GM23338 (cell line): ENCODE results near the gene DSG2. TPM values are rescaled to one million over a fixed set of nuclear protein-coding genes. Genes with fewer than 3 reads are reported as not detected.

Experiments
- ATAC-seq: fragments of 200-7000 bp; cut with Tn5 transposase; 3 replicates; pipeline ENCODE4 v1.9.1; 2020
- DNase-seq: peaks from one replicate; pipeline ENCODE4 v3.0.0-alpha.2; 2015; ENCODE audit warnings: low spot score
- H2AFZ ChIP-seq: fragments of 200-600 bp; sonication (generic); 2 replicates; pipeline ENCODE4 v1.8.0; 2016; ENCODE audit warnings: antibody characterized with exemption, mild to moderate bottlenecking, moderate library complexity
- H3F3A ChIP-seq: fragments of 200-600 bp; sonication (generic); replicated peaks from 2 replicates; pipeline ENCODE4 v1.8.0; 2017; ENCODE audit warnings: antibody characterized with exemption, mixed run types, low read depth
- H3K27ac ChIP-seq: fragments of 200-600 bp; sonication (generic); 2 replicates; pipeline ENCODE4 v1.6.1; 2016; ENCODE audit warnings: low read depth
- H3K27me3 ChIP-seq: fragments of 200-600 bp; sonication (generic); 2 replicates; pipeline ENCODE4 v1.8.0; 2016; ENCODE audit warnings: mild to moderate bottlenecking, mixed run types, moderate library complexity; ENCODE audit not compliant: insufficient read depth
- H3K36me3 ChIP-seq: fragments of 200-600 bp; sonication (generic); 2 replicates; pipeline ENCODE4 v1.8.0; 2016; ENCODE audit warnings: mild to moderate bottlenecking; ENCODE audit not compliant: insufficient read depth
- H3K4me1 ChIP-seq: fragments of 200-600 bp; sonication (generic); 2 replicates; pipeline ENCODE4 v1.8.0; 2016; ENCODE audit warnings: mild to moderate bottlenecking, moderate library complexity; ENCODE audit not compliant: insufficient read depth
- H3K4me2 ChIP-seq: fragments of 200-600 bp; sonication (generic); 2 replicates; pipeline ENCODE4 v1.7.1; 2017; ENCODE audit warnings: mixed run types
- H3K4me3 ChIP-seq: fragments of 200-600 bp; sonication (generic); 2 replicates; pipeline ENCODE4 v1.6.1; 2016; ENCODE audit warnings: mixed run types
- H3K79me2 ChIP-seq: fragments of 200-600 bp; sonication (generic); replicated peaks from 2 replicates; pipeline ENCODE4 v1.8.0; 2017; ENCODE audit warnings: mild to moderate bottlenecking; ENCODE audit not compliant: insufficient read depth
- H3K9me2 ChIP-seq: fragments of 200-600 bp; sonication (generic); 2 replicates; pipeline ENCODE4 v1.8.0; 2017; ENCODE audit not compliant: insufficient read depth
- H4K20me1 ChIP-seq: fragments of 200-600 bp; sonication (generic); replicated peaks from 2 replicates; pipeline ENCODE4 v1.8.0; 2017; ENCODE audit warnings: mild to moderate bottlenecking; ENCODE audit not compliant: insufficient read depth
- H3K27ac Mint-ChIP-seq: 2 replicates; pipeline ENCODE4 v1.8.0; 2020; ENCODE audit warnings: inconsistent platforms, mild to moderate bottlenecking, moderate library complexity, mixed read lengths
- H3K27me3 Mint-ChIP-seq: 3 replicates; pipeline ENCODE4 v1.8.0; 2022; ENCODE audit warnings: low read depth, mild to moderate bottlenecking, moderate library complexity, mixed read lengths, inconsistent platforms; ENCODE audit not compliant: insufficient read depth, poor library complexity
- H3K36me3 Mint-ChIP-seq: 3 replicates; pipeline ENCODE4 v1.8.0; 2021; ENCODE audit warnings: low read depth, mild to moderate bottlenecking, inconsistent platforms, moderate library complexity, mixed read lengths
- H3K4me1 Mint-ChIP-seq: 3 replicates; pipeline ENCODE4 v1.8.0; 2020; ENCODE audit warnings: mild to moderate bottlenecking, inconsistent platforms, mixed read lengths
- H3K4me3 Mint-ChIP-seq: 3 replicates; pipeline ENCODE4 v1.8.0; 2021; ENCODE audit warnings: moderate library complexity, mild to moderate bottlenecking, inconsistent platforms, mixed read lengths
- H3K9me3 Mint-ChIP-seq: 3 replicates; pipeline ENCODE4 v1.8.0; 2020; ENCODE audit warnings: moderate library complexity, mild to moderate bottlenecking, inconsistent platforms, mixed read lengths
- CREB1 ChIP-seq: fragments of 250-450 bp; sonication (Bioruptor Pico); IDR thresholded peaks from 2 replicates; pipeline ENCODE4 v1.5.0; 2020; ENCODE audit warnings: low read depth, mild to moderate bottlenecking, moderate library complexity
- EZH2 ChIP-seq: fragments of 200-600 bp; sonication (generic); IDR thresholded peaks from one replicate; pipeline ENCODE4 v1.8.0; 2017; ENCODE audit warnings: antibody characterized with exemption, mild to moderate bottlenecking, low read depth; ENCODE audit not compliant: unreplicated experiment
- EZH2phosphoT487 ChIP-seq: fragments of 200-600 bp; sonication (generic); IDR thresholded peaks from one replicate; pipeline ENCODE4 v1.8.1; 2018; ENCODE audit warnings: antibody characterized with exemption; ENCODE audit not compliant: unreplicated experiment
- JUNB ChIP-seq: IDR thresholded peaks from one replicate; pipeline ENCODE4 v1.6.1; 2016; ENCODE audit warnings: antibody characterized with exemption; ENCODE audit not compliant: unreplicated experiment
- NANOG ChIP-seq: IDR thresholded peaks from 2 replicates; pipeline ENCODE4 v1.6.1; 2016; ENCODE audit warnings: antibody characterized with exemption, borderline replicate concordance
- POLR2AphosphoS5 ChIP-seq: IDR thresholded peaks from 2 replicates; pipeline ENCODE4 v1.6.1; 2016; ENCODE audit warnings: antibody characterized with exemption, low read depth
- STAT1 ChIP-seq: IDR thresholded peaks from one replicate; pipeline ENCODE4 v1.6.1; 2016; ENCODE audit warnings: antibody characterized with exemption; ENCODE audit not compliant: unreplicated experiment
- ZNF114 ChIP-seq: fragments of 250-450 bp; sonication (Bioruptor Pico); IDR thresholded peaks from 2 replicates; pipeline ENCODE4 v1.5.0; 2020; ENCODE audit warnings: mild to moderate bottlenecking, moderate library complexity
- ZNF331 ChIP-seq: fragments of 250-450 bp; sonication (Bioruptor Pico); IDR thresholded peaks from 2 replicates; pipeline ENCODE4 v1.5.0; 2020; ENCODE audit warnings: low read depth, mild to moderate bottlenecking, moderate library complexity
- ZNF462 ChIP-seq: fragments of 250-450 bp; sonication (Bioruptor Pico); IDR thresholded peaks from 2 replicates; pipeline ENCODE4 v1.5.0; 2020; ENCODE audit warnings: mild to moderate bottlenecking, moderate library complexity
- polyA plus RNA-seq: library from polyadenylated mRNA; unstranded; fragments of >200 nt; fragmentation: Nextera tagmentation; extraction: Ambion mirVana; gene quantifications from 2 replicates; pipeline ENCODE4 v1.2.1, GENCODE V29; 2016
- total RNA-seq: library from RNA; depleted of rRNA; stranded (reverse); fragments of >200 nt; shearing (Covaris generic); gene quantifications from 2 replicates; pipeline ENCODE4 v1.2.3, GENCODE V29; 2014
- TF ChIP-seq, protein P1 (sequence below), 2 experiments: fragments of 200-600 bp in 1 of 2; sonication (generic) in 1 of 2; conservative IDR thresholded peaks; 2 replicates each; pipeline versions ENCODE4 v1.5.1 to v1.6.1; 2016 to 2017; ENCODE audit warnings: antibody characterized with exemption in 2 of 2, low read depth in 2 of 2, mild to moderate bottlenecking in 2 of 2, moderate library complexity in 1 of 2
- TF ChIP-seq, protein P2 (sequence below): IDR thresholded peaks from one replicate; pipeline ENCODE4 v1.6.1; 2018; ENCODE audit warnings: antibody characterized with exemption; ENCODE audit not compliant: unreplicated experiment
- TF ChIP-seq, protein P3 (sequence below): IDR thresholded peaks from 2 replicates; pipeline ENCODE4 v1.6.1; 2016; ENCODE audit warnings: antibody characterized with exemption

DSG2 gene
- total and polyA plus RNA-seq, 2 experiments from 2014 or later: 44.7 to 144 TPM

GRCh38 chr18:31469629-31470028, 28.3 kb upstream of the DSG2 start:
- TF ChIP-seq CREB1 (no peak), ZNF331 (CRISPR knock-in tag) (no peak), EZH2 (no peak), ZNF114 (CRISPR knock-in tag) (no peak), JUNB (no peak), STAT1 (no peak), EZH2phosphoT487 (no peak), ZNF462 (CRISPR knock-in tag) (no peak), NANOG (no peak), POLR2AphosphoS5 (no peak)
- TF ChIP-seq, protein P1, sequence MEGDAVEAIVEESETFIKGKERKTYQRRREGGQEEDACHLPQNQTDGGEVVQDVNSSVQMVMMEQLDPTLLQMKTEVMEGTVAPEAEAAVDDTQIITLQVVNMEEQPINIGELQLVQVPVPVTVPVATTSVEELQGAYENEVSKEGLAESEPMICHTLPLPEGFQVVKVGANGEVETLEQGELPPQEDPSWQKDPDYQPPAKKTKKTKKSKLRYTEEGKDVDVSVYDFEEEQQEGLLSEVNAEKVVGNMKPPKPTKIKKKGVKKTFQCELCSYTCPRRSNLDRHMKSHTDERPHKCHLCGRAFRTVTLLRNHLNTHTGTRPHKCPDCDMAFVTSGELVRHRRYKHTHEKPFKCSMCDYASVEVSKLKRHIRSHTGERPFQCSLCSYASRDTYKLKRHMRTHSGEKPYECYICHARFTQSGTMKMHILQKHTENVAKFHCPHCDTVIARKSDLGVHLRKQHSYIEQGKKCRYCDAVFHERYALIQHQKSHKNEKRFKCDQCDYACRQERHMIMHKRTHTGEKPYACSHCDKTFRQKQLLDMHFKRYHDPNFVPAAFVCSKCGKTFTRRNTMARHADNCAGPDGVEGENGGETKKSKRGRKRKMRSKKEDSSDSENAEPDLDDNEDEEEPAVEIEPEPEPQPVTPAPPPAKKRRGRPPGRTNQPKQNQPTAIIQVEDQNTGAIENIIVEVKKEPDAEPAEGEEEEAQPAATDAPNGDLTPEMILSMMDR (conservative IDR thresholded peaks at IDR 0.05; ENCODE audit: low read depth in 2 of 2): no peak
- TF ChIP-seq, protein P2, sequence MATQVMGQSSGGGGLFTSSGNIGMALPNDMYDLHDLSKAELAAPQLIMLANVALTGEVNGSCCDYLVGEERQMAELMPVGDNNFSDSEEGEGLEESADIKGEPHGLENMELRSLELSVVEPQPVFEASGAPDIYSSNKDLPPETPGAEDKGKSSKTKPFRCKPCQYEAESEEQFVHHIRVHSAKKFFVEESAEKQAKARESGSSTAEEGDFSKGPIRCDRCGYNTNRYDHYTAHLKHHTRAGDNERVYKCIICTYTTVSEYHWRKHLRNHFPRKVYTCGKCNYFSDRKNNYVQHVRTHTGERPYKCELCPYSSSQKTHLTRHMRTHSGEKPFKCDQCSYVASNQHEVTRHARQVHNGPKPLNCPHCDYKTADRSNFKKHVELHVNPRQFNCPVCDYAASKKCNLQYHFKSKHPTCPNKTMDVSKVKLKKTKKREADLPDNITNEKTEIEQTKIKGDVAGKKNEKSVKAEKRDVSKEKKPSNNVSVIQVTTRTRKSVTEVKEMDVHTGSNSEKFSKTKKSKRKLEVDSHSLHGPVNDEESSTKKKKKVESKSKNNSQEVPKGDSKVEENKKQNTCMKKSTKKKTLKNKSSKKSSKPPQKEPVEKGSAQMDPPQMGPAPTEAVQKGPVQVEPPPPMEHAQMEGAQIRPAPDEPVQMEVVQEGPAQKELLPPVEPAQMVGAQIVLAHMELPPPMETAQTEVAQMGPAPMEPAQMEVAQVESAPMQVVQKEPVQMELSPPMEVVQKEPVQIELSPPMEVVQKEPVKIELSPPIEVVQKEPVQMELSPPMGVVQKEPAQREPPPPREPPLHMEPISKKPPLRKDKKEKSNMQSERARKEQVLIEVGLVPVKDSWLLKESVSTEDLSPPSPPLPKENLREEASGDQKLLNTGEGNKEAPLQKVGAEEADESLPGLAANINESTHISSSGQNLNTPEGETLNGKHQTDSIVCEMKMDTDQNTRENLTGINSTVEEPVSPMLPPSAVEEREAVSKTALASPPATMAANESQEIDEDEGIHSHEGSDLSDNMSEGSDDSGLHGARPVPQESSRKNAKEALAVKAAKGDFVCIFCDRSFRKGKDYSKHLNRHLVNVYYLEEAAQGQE: no peak
- TF ChIP-seq, protein P3, sequence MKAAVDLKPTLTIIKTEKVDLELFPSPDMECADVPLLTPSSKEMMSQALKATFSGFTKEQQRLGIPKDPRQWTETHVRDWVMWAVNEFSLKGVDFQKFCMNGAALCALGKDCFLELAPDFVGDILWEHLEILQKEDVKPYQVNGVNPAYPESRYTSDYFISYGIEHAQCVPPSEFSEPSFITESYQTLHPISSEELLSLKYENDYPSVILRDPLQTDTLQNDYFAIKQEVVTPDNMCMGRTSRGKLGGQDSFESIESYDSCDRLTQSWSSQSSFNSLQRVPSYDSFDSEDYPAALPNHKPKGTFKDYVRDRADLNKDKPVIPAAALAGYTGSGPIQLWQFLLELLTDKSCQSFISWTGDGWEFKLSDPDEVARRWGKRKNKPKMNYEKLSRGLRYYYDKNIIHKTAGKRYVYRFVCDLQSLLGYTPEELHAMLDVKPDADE: no peak
- no peaks in the 10 kb centered on the region for H3K27me3 ChIP-seq
- H3K4me3 ChIP-seq: no peak overlapping the region
- H3K9me3 Mint-ChIP-seq: no peaks in the 10 kb centered on the region
- no peaks in the 10 kb centered on the region for H3K36me3 Mint-ChIP-seq
- no peak overlapping the region for H3K4me3 Mint-ChIP-seq
- no peak overlapping the region for H3K27ac Mint-ChIP-seq
- H3K4me1 Mint-ChIP-seq: no peaks in the 10 kb centered on the region
- no peak overlapping the region for H3K4me2 ChIP-seq
- H2AFZ ChIP-seq: no peak overlapping the region
- H3F3A ChIP-seq: no peaks in the 10 kb centered on the region
- no peak overlapping the region for H3K27ac ChIP-seq
- no peaks in the 10 kb centered on the region for H3K79me2 ChIP-seq
- no peaks in the 10 kb centered on the region for H4K20me1 ChIP-seq
- no peaks in the 10 kb centered on the region for H3K4me1 ChIP-seq
- peaks cover 5% of the 10 kb centered on the region; the same call in 1 of the 2 replicates for H3K9me2 ChIP-seq
- H3K36me3 ChIP-seq: no peaks in the 10 kb centered on the region
- DNase-seq (no peak), ATAC-seq (no peak)
- H3K27me3 Mint-ChIP-seq: no peaks in the 10 kb centered on the region
